ENCODE data around the gene NCKAP5. TPM values are rescaled to one million over a fixed set of nuclear protein-coding genes. Genes with fewer than 3 reads are reported as not detected.
A peak's percentile ranks its signal among the peaks of the same experiment; 100 is the strongest.

NCKAP5 gene
- total RNA-seq, 1 donor from 2014 or later: 0.20 TPM

DNA sequence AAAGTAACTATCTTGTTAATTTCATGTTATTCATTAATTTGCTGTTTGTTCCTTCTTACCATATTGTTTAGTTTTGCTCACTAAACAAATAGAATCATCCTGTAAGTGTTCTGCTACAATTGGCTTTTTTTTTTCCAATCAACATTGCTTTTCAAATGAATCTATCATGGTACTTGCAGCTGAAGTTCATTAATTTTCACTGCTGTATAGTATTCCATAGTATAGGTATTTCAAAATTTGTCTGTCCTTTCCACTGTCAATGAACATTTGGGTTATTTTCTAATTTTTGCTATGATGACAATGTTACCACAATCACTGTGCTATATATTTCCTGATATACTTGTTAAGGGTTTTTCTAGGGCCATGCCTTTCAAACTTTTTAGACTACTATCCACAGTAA, 809.3 kb downstream of the NCKAP5 start:
- Mint-ChIP-seq H3K4me3 (ENCODE audit: unreplicated experiment) (no peak overlapping the region), H3K27ac (ENCODE audit: unreplicated experiment) (no peak overlapping the region), H3K36me3 (ENCODE audit: unreplicated experiment) (no peaks in the 10 kb centered on the region), H3K9me3 (ENCODE audit: unreplicated experiment) (no peaks in the 10 kb centered on the region), H3K4me1 (ENCODE audit: low read depth, unreplicated experiment) (peaks cover 21% of the 10 kb centered on the region), H3K27me3 (ENCODE audit: unreplicated experiment) (no peaks in the 10 kb centered on the region)
- DNase-seq: no peak
- no peak for TF ChIP-seq CTCF (IDR thresholded peaks at IDR 0.05; ENCODE audit: partially characterized antibody, unreplicated experiment)

DNA sequence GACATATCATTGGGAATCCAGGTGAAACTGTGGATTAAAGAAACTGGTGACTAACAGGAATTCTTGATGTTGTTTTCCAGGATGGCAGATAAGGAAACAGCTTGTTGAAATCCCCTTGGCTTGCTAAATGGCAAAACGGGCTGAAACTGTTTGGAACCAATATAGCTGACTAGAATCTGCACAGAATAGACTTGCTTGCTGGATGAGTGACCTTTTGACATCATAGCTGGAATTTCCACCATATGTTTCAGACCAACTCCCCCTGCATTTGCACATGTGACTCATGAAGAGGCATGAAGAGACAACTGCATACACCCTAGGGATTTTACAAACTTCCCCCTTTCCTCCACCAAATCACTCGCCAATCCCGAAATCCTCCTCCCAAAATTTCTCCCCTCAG, 810.6 kb downstream of the NCKAP5 start:
- Mint-ChIP-seq H3K27ac (ENCODE audit: unreplicated experiment) (peak overlapping the region; percentile 18), H3K9me3 (ENCODE audit: unreplicated experiment) (no peaks in the 10 kb centered on the region), H3K36me3 (ENCODE audit: unreplicated experiment) (no peaks in the 10 kb centered on the region), H3K27me3 (ENCODE audit: unreplicated experiment) (no peaks in the 10 kb centered on the region), H3K4me1 (ENCODE audit: low read depth, unreplicated experiment) (peaks cover 21% of the 10 kb centered on the region), H3K4me3 (ENCODE audit: unreplicated experiment) (peak overlapping the region; percentile 28)
- no peak for DNase-seq
- no peak for TF ChIP-seq CTCF (IDR thresholded peaks at IDR 0.05; ENCODE audit: partially characterized antibody, unreplicated experiment)

- Mint-ChIP-seq H3K27me3 (ENCODE audit: unreplicated experiment) (no peaks in the 10 kb centered on the region), H3K36me3 (ENCODE audit: unreplicated experiment) (no peaks in the 10 kb centered on the region), H3K9me3 (ENCODE audit: unreplicated experiment) (no peaks in the 10 kb centered on the region), H3K27ac (ENCODE audit: unreplicated experiment) (peak overlapping the region; percentile 9), H3K4me3 (ENCODE audit: unreplicated experiment) (no peak overlapping the region), H3K4me1 (ENCODE audit: low read depth, unreplicated experiment) (peaks cover 21% of the 10 kb centered on the region)
- DNase-seq: no peak
- no peak for TF ChIP-seq CTCF (IDR thresholded peaks at IDR 0.05; ENCODE audit: partially characterized antibody, unreplicated experiment)
Observed at GRCh38 chr2:132757002-132757589, 811.2 kb downstream of the NCKAP5 start.

DNA sequence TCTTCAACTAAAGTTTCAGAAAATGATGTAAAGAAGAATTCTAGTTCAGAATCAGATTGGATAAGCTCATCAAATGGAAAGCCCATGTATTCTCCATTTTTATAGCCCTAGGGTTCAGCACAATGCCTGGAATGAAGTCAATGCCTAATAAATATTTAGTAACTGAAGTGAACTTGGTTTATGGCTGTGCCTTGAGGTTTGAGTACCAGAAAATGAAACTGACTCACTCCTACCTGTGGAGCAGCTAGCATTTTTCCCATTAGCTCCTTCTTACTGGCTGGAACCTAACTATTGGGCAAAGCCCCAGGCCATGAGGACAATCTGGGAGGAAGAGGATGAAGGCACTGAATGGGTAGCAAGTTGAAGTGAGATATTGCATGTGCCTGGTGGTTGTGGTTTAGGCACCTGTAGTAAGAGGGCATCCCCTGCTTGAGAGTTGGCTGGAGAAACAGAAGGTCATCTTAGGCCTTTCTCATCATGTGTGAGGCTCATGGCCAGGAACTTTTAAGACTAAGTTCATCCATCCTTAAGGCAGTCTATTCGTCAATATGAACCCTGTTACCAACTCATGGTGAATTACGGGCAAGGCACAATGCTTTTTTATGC, 813.3 kb downstream of the NCKAP5 start:
- no peak overlapping the region for H3K4me3 Mint-ChIP-seq (ENCODE audit: unreplicated experiment)
- H3K9me3 Mint-ChIP-seq (ENCODE audit: unreplicated experiment): no peaks in the 10 kb centered on the region
- H3K27ac Mint-ChIP-seq (ENCODE audit: unreplicated experiment): no peak overlapping the region
- H3K4me1 Mint-ChIP-seq (ENCODE audit: low read depth, unreplicated experiment): peaks cover 21% of the 10 kb centered on the region
- H3K36me3 Mint-ChIP-seq (ENCODE audit: unreplicated experiment): no peaks in the 10 kb centered on the region
- no peaks in the 10 kb centered on the region for H3K27me3 Mint-ChIP-seq (ENCODE audit: unreplicated experiment)
- no peak for TF ChIP-seq CTCF (IDR thresholded peaks at IDR 0.05; ENCODE audit: partially characterized antibody, unreplicated experiment)
- no peak for DNase-seq

- no peaks in the 10 kb centered on the region for H3K36me3 Mint-ChIP-seq (ENCODE audit: unreplicated experiment)
- DNase-seq: no peak
- H3K27me3 Mint-ChIP-seq (ENCODE audit: unreplicated experiment): no peaks in the 10 kb centered on the region
- no peak for TF ChIP-seq CTCF (IDR thresholded peaks at IDR 0.05; ENCODE audit: partially characterized antibody, unreplicated experiment)
- no peaks in the 10 kb centered on the region for H3K9me3 Mint-ChIP-seq (ENCODE audit: unreplicated experiment)
- no peak overlapping the region for H3K4me3 Mint-ChIP-seq (ENCODE audit: unreplicated experiment)
- H3K4me1 Mint-ChIP-seq (ENCODE audit: low read depth, unreplicated experiment): peaks cover 21% of the 10 kb centered on the region
- H3K27ac Mint-ChIP-seq (ENCODE audit: unreplicated experiment): no peak overlapping the region
Observed at GRCh38 chr2:132754392-132754791, 813.9 kb downstream of the NCKAP5 start.
